ENCODE measurements around the gene NANS.
A peak's percentile ranks its signal among the peaks of the same experiment; 100 is the strongest.

Gene NANS

GRCh38 chr9:98056269-98057137 is at the start of gene NANS:
Gene NANS (plus strand): TSS chr9:98056732. CDS start chr9:98056809, 77 bp downstream.
- Histone ChIP-seq H3K4me3 (ENCODE audit: low read depth in 1 of 2, low read length in 1 of 2) (peak within 1 kb of the TSS; percentile 88 to 98), H3K4me1 (ENCODE audit: control insufficient read depth in 1 of 2, insufficient read depth in 1 of 2, low read depth in 1 of 2, low read length in 1 of 2) (peaks cover 21 to 22% of the 10 kb centered on the region in 2 experiments), H3K27me3 (no peaks in the 10 kb centered on the region), H3K27ac (peak within 1 kb of the TSS; percentile 96), H3K36me3 (peaks cover 6% of the 10 kb centered on the region), H3K9me3 (no peaks in the 10 kb centered on the region)
- TF ChIP-seq, protein P1, sequence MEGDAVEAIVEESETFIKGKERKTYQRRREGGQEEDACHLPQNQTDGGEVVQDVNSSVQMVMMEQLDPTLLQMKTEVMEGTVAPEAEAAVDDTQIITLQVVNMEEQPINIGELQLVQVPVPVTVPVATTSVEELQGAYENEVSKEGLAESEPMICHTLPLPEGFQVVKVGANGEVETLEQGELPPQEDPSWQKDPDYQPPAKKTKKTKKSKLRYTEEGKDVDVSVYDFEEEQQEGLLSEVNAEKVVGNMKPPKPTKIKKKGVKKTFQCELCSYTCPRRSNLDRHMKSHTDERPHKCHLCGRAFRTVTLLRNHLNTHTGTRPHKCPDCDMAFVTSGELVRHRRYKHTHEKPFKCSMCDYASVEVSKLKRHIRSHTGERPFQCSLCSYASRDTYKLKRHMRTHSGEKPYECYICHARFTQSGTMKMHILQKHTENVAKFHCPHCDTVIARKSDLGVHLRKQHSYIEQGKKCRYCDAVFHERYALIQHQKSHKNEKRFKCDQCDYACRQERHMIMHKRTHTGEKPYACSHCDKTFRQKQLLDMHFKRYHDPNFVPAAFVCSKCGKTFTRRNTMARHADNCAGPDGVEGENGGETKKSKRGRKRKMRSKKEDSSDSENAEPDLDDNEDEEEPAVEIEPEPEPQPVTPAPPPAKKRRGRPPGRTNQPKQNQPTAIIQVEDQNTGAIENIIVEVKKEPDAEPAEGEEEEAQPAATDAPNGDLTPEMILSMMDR (IDR thresholded peaks at IDR 0.05): peak; percentile 42

DNA sequence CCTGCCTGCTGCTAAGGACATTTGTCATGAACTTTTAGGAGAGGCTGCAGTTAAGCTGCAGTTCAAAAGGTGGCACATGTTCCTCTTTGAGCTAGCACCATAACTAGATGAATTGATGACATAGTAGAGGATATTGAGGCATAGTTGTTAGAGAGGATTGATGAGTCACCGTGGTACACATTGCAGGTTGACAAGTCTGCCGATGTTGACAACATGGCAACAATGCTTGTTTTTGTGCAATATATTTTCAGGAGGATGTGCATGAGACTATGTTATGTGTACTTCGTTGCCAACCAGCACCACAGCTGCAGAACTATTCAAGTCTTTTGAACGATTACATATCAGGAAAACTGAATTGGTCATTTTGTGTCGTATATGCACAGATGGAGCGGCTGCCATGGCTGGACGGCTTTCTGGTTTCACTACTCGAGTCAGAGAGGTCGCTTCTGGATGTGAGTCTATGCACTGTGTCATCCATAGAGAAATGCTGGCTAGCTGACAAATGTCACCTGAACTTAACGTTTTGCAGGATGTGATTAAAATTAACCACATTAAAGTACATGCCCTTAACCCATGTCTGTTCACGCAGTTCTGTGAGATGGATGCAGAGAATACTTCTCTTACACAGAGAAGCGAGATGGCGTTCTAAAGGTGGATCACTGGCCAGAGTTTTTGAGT is 49.1 kb upstream of the NANS start:
- Histone ChIP-seq H3K4me3 (ENCODE audit: low read depth in 1 of 2, low read length in 1 of 2) (no peak overlapping the region), H3K4me1 (ENCODE audit: control insufficient read depth in 1 of 2, insufficient read depth in 1 of 2, low read depth in 1 of 2, low read length in 1 of 2) (peaks cover 16 to 30% of the 10 kb centered on the region in 2 experiments), H3K36me3 (peaks cover 59% of the 10 kb centered on the region), H3K9me3 (no peaks in the 10 kb centered on the region), H3K27me3 (no peaks in the 10 kb centered on the region), H3K27ac (peak overlapping the region; percentile 35)
- TF ChIP-seq, protein P1 (IDR thresholded peaks at IDR 0.05): no peak

GRCh38 chr9:98008764-98009163 is 47.8 kb upstream of the NANS start:
- TF ChIP-seq, protein P1 (IDR thresholded peaks at IDR 0.05): no peak
- H3K36me3 ChIP-seq: peaks cover 72% of the 10 kb centered on the region
- H3K27ac ChIP-seq: no peak overlapping the region

DNA sequence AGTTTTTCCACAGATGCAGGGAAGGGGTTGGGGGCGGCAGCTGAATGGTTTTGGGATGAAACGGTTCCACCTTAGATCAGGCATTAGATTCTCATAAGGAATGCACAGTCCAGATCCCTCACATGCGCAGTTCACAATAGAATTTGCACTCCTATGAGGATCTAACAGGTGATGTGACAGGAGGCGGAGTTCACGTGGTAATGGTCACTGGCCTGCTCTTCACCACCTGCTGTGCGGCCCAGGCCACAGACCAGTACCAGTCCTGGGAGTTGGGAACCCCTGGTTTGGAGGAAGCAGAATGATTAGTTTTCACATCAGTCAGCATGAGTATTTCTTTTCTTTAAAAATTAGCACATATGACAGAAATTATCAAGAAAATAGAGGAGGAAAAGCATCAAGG is 47.1 kb upstream of the NANS start:
- Histone ChIP-seq H3K36me3 (peaks cover 79% of the 10 kb centered on the region), H3K4me3 (ENCODE audit: low read depth in 1 of 2, low read length in 1 of 2) (no peak overlapping the region), H3K9me3 (no peaks in the 10 kb centered on the region), H3K27ac (peak overlapping the region; percentile 54), H3K27me3 (no peaks in the 10 kb centered on the region), H3K4me1 (ENCODE audit: control insufficient read depth in 1 of 2, insufficient read depth in 1 of 2, low read depth in 1 of 2, low read length in 1 of 2) (peaks cover 6 to 14% of the 10 kb centered on the region in 2 experiments)
- TF ChIP-seq, protein P1 (IDR thresholded peaks at IDR 0.05): no peak

More at GRCh38 chr9:98008764-98009163, 47.8 kb upstream of the NANS start:
- H3K4me1 ChIP-seq (ENCODE audit: control insufficient read depth in 1 of 2, insufficient read depth in 1 of 2, low read depth in 1 of 2, low read length in 1 of 2): peaks cover 6 to 16% of the 10 kb centered on the region in 2 experiments
- H3K9me3 ChIP-seq: no peaks in the 10 kb centered on the region
- no peak overlapping the region for H3K4me3 ChIP-seq (ENCODE audit: low read depth in 1 of 2, low read length in 1 of 2)
- no peaks in the 10 kb centered on the region for H3K27me3 ChIP-seq

DNA sequence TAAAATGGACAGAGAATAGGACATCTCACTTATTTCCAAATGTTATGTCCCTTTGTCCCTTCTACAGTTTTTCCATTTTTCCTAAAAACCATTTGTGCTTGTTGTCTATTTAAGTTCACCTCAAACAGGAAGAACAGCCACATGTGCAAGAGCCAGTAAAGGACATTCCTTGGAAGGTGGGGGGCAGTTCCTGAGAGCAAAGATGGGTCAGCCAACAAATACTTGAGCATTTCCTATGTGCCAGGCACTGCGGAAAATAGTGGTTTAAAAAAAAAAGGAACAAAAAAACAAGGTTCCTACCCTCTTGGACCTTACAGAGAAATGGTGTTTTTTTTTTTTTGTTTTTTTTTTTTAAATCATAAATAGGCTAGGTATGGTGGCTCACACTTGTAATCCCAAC is 46.6 kb upstream of the NANS start:
- no peak overlapping the region for H3K4me3 ChIP-seq (ENCODE audit: low read depth in 1 of 2, low read length in 1 of 2)
- H3K4me1 ChIP-seq (ENCODE audit: control insufficient read depth in 1 of 2, insufficient read depth in 1 of 2, low read depth in 1 of 2, low read length in 1 of 2): peaks cover 6 to 14% of the 10 kb centered on the region in 2 experiments

More for the DNA sequence above, 46.6 kb upstream of the NANS start:
- Histone ChIP-seq H3K36me3 (peaks cover 82% of the 10 kb centered on the region), H3K27me3 (no peaks in the 10 kb centered on the region), H3K27ac (peak overlapping the region; percentile 54), H3K9me3 (no peaks in the 10 kb centered on the region)
- TF ChIP-seq, protein P1 (IDR thresholded peaks at IDR 0.05): no peak

All from neutrophil (primary cell).